Karpas-422 (cell line): Measurements from ENCODE around the gene GRK5. TPM values are rescaled to one million over a fixed set of nuclear protein-coding genes. Genes with fewer than 3 reads are reported as not detected.

Experiments used
- DNase-seq: peaks from one replicate; pipeline ENCODE4 v3.0.0-alpha.2; 2015
- H2AFZ ChIP-seq: fragments of 200-600 bp; sonication (generic); 2 replicates; pipeline ENCODE4 v1.6.1; 2014; ENCODE audit warnings: antibody characterized with exemption, low read length, mixed read lengths
- H3K27ac ChIP-seq: fragments of 200-600 bp; sonication (generic); 2 replicates; pipeline ENCODE4 v1.5.1; 2014; ENCODE audit warnings: mild to moderate bottlenecking, low read length, moderate library complexity
- H3K27me3 ChIP-seq: fragments of 200-600 bp; sonication (generic); 2 replicates; pipeline ENCODE4 v1.6.1; 2014; ENCODE audit warnings: low read length, mixed read lengths
- H3K36me3 ChIP-seq: fragments of 200-600 bp; sonication (generic); 2 replicates; pipeline ENCODE4 v1.6.1; 2014; ENCODE audit warnings: low read length, mixed read lengths; ENCODE audit not compliant: insufficient read depth
- H3K4me1 ChIP-seq: fragments of 200-600 bp; sonication (generic); 2 replicates; pipeline ENCODE4 v1.6.1; 2014; ENCODE audit warnings: mild to moderate bottlenecking, low read length, mixed read lengths
- H3K4me2 ChIP-seq: fragments of 200-600 bp; sonication (generic); 2 replicates; pipeline ENCODE4 v1.6.1; 2014; ENCODE audit warnings: low read length, low read depth, mild to moderate bottlenecking; ENCODE audit not compliant: poor library complexity, severe bottlenecking
- H3K4me3 ChIP-seq: fragments of 200-600 bp; sonication (generic); 2 replicates; pipeline ENCODE4 v1.5.1; 2014; ENCODE audit warnings: mild to moderate bottlenecking, antibody characterized with exemption, low read length, mixed read lengths
- H3K79me2 ChIP-seq: fragments of 200-600 bp; sonication (generic); 2 replicates; pipeline ENCODE4 v1.6.1; 2014; ENCODE audit warnings: mild to moderate bottlenecking, low read length, mixed read lengths
- H3K9ac ChIP-seq: fragments of 200-600 bp; sonication (generic); 2 replicates; pipeline ENCODE4 v1.6.0; 2014; ENCODE audit warnings: low read length
- H3K9me2 ChIP-seq: fragments of 200-600 bp; sonication (generic), shearing (Covaris generic); replicated peaks from 2 replicates; pipeline ENCODE4 v1.6.0; 2014; ENCODE audit warnings: mild to moderate bottlenecking, low read length, moderate library complexity; ENCODE audit not compliant: insufficient read depth
- H3K9me3 ChIP-seq: fragments of 300-700, 200-600 bp; sonication (generic); 2 replicates; pipeline ENCODE4 v1.6.1; 2014; ENCODE audit warnings: low read length, mixed read lengths
- H4K20me1 ChIP-seq: fragments of 200-600 bp; sonication (generic); 2 replicates; pipeline ENCODE4 v1.6.1; 2014; ENCODE audit warnings: mild to moderate bottlenecking, antibody characterized with exemption, low read length, low read depth; ENCODE audit not compliant: insufficient read depth
- total RNA-seq: library from RNA; depleted of rRNA; stranded (reverse); fragments of >200 nt; shearing (Covaris generic); gene quantifications from 2 replicates; pipeline ENCODE4 v1.2.3, GENCODE V29; 2014; ENCODE audit warnings: low replicate concordance

GRK5 gene
- total RNA-seq, 1 experiment from 2014 or later: 4.5 TPM

- H3K36me3 ChIP-seq: no peaks in the 10 kb centered on the region
- no peak overlapping the region for H2AFZ ChIP-seq
- no peaks in the 10 kb centered on the region for H3K9me3 ChIP-seq
- no peak for DNase-seq
- H3K27ac ChIP-seq: no peak overlapping the region
- no peaks in the 10 kb centered on the region for H3K79me2 ChIP-seq
- H3K4me3 ChIP-seq: peak overlapping the region; percentile 50; the same call in 1 of the 2 replicates
- H3K9me2 ChIP-seq: no peaks in the 10 kb centered on the region
- peaks cover 61% of the 10 kb centered on the region; the same call in 1 of the 2 replicates for H4K20me1 ChIP-seq
- peaks cover 22% of the 10 kb centered on the region for H3K4me1 ChIP-seq
- H3K9ac ChIP-seq: no peak overlapping the region
- H3K4me2 ChIP-seq: peak overlapping the region; percentile 63
- no peaks in the 10 kb centered on the region for H3K27me3 ChIP-seq
These were observed 161.2 kb downstream of the GRK5 start for GRCh38 chr10:119368581-119368980.

GRCh38 chr10:119368991-119369869, 161.9 kb downstream of the GRK5 start:
- Histone ChIP-seq H3K79me2 (no peaks in the 10 kb centered on the region), H3K36me3 (no peaks in the 10 kb centered on the region), H3K4me1 (peaks cover 22% of the 10 kb centered on the region), H3K9ac (peak overlapping the region; percentile 34), H3K9me3 (no peaks in the 10 kb centered on the region), H3K27me3 (no peaks in the 10 kb centered on the region), H2AFZ (no peak overlapping the region), H3K27ac (peak overlapping the region; percentile 24), H3K4me2 (peak overlapping the region; percentile 63), H4K20me1 (peaks cover 62% of the 10 kb centered on the region; the same call in 1 of the 2 replicates), H3K9me2 (no peaks in the 10 kb centered on the region), H3K4me3 (peak overlapping the region; percentile 50; the same call in 1 of the 2 replicates)
- DNase-seq: peak; percentile 80

GRCh38 chr10:119370111-119370741, 162.9 kb downstream of the GRK5 start:
- H4K20me1 ChIP-seq: peaks cover 63% of the 10 kb centered on the region; the same call in 1 of the 2 replicates
- H3K79me2 ChIP-seq: no peaks in the 10 kb centered on the region
- no peak overlapping the region; the same call in 1 of the 2 replicates for H3K27ac ChIP-seq
- peaks cover 22% of the 10 kb centered on the region for H3K4me1 ChIP-seq
- H3K9me2 ChIP-seq: no peaks in the 10 kb centered on the region
- H3K4me3 ChIP-seq: no peak overlapping the region; the same call in 1 of the 2 replicates
- no peaks in the 10 kb centered on the region for H3K36me3 ChIP-seq
- no peaks in the 10 kb centered on the region for H3K27me3 ChIP-seq
- no peak for DNase-seq
- H3K9ac ChIP-seq: peak overlapping the region; percentile 27; the same call in 1 of the 2 replicates
- no peak overlapping the region for H2AFZ ChIP-seq
- H3K9me3 ChIP-seq: no peaks in the 10 kb centered on the region
- H3K4me2 ChIP-seq: peak overlapping the region; percentile 63

- Histone ChIP-seq H3K9me2 (no peaks in the 10 kb centered on the region), H3K36me3 (no peaks in the 10 kb centered on the region), H3K27ac (no peak overlapping the region), H4K20me1 (peaks cover 68% of the 10 kb centered on the region; the same call in 1 of the 2 replicates), H3K9me3 (no peaks in the 10 kb centered on the region), H3K4me3 (no peak overlapping the region), H3K9ac (no peak overlapping the region), H3K79me2 (no peaks in the 10 kb centered on the region), H3K4me2 (no peak overlapping the region), H3K4me1 (peaks cover 22% of the 10 kb centered on the region), H2AFZ (no peak overlapping the region), H3K27me3 (no peaks in the 10 kb centered on the region)
- DNase-seq: no peak
These were observed 163.8 kb downstream of the GRK5 start for GRCh38 chr10:119370972-119371703.

GRCh38 chr10:119371704-119372663, 164.6 kb downstream of the GRK5 start:
- Histone ChIP-seq H3K9me2 (no peaks in the 10 kb centered on the region), H3K4me3 (no peak overlapping the region), H4K20me1 (peaks cover 63% of the 10 kb centered on the region; the same call in 1 of the 2 replicates), H3K27ac (no peak overlapping the region), H3K4me2 (no peak overlapping the region), H3K27me3 (no peaks in the 10 kb centered on the region), H3K79me2 (no peaks in the 10 kb centered on the region), H3K9me3 (no peaks in the 10 kb centered on the region), H2AFZ (no peak overlapping the region), H3K4me1 (peaks cover 22% of the 10 kb centered on the region), H3K36me3 (no peaks in the 10 kb centered on the region), H3K9ac (no peak overlapping the region)
- DNase-seq: no peak

GRCh38 chr10:119373294-119374102, 166.1 kb downstream of the GRK5 start:
- H3K4me1 ChIP-seq: peaks cover 18% of the 10 kb centered on the region
- DNase-seq: no peak

GRCh38 chr10:119374236-119374635, 166.9 kb downstream of the GRK5 start:
- no peak overlapping the region for H2AFZ ChIP-seq
- no peak overlapping the region for H3K4me3 ChIP-seq
- no peak overlapping the region for H3K27ac ChIP-seq
- no peak for DNase-seq
- H3K36me3 ChIP-seq: no peaks in the 10 kb centered on the region
- no peaks in the 10 kb centered on the region for H3K27me3 ChIP-seq
- no peaks in the 10 kb centered on the region for H3K9me2 ChIP-seq
- no peak overlapping the region for H3K9ac ChIP-seq
- no peaks in the 10 kb centered on the region for H3K79me2 ChIP-seq
- H3K4me1 ChIP-seq: peaks cover 11% of the 10 kb centered on the region
- peaks cover 53% of the 10 kb centered on the region; the same call in 1 of the 2 replicates for H4K20me1 ChIP-seq
- H3K9me3 ChIP-seq: no peaks in the 10 kb centered on the region
- H3K4me2 ChIP-seq: no peak overlapping the region

More at GRCh38 chr10:119373294-119374102, 166.1 kb downstream of the GRK5 start:
- H3K36me3 ChIP-seq: no peaks in the 10 kb centered on the region
- no peaks in the 10 kb centered on the region for H3K27me3 ChIP-seq
- H3K9me3 ChIP-seq: no peaks in the 10 kb centered on the region
- no peak overlapping the region for H3K27ac ChIP-seq
- H3K9me2 ChIP-seq: no peaks in the 10 kb centered on the region
- H3K4me3 ChIP-seq: no peak overlapping the region
- no peak overlapping the region for H3K9ac ChIP-seq
- H4K20me1 ChIP-seq: peaks cover 55% of the 10 kb centered on the region; the same call in 1 of the 2 replicates
- no peak overlapping the region for H2AFZ ChIP-seq
- H3K4me2 ChIP-seq: no peak overlapping the region
- no peaks in the 10 kb centered on the region for H3K79me2 ChIP-seq
